ENCODE data around the gene KRT75.

Gene KRT75

DNA sequence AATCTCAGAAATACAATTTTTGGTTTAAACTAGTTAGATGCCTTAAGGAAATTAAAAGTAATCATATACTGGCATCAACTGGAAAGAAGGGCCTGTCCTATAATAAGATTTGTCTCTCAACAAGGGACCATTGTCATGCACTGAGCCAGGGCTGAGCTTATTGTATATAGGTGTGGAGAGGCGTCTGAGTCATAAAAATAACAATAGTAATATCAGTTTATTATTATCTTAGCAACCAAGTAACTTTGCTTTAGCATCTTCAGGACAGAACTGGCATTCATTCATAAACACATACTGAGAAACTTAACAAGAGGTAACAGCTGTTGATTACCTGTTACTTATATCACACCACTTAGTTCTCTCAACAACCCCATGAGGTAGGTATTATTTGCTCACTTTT is 7.1 kb downstream of the KRT75 start:
- TF ChIP-seq, protein P1, sequence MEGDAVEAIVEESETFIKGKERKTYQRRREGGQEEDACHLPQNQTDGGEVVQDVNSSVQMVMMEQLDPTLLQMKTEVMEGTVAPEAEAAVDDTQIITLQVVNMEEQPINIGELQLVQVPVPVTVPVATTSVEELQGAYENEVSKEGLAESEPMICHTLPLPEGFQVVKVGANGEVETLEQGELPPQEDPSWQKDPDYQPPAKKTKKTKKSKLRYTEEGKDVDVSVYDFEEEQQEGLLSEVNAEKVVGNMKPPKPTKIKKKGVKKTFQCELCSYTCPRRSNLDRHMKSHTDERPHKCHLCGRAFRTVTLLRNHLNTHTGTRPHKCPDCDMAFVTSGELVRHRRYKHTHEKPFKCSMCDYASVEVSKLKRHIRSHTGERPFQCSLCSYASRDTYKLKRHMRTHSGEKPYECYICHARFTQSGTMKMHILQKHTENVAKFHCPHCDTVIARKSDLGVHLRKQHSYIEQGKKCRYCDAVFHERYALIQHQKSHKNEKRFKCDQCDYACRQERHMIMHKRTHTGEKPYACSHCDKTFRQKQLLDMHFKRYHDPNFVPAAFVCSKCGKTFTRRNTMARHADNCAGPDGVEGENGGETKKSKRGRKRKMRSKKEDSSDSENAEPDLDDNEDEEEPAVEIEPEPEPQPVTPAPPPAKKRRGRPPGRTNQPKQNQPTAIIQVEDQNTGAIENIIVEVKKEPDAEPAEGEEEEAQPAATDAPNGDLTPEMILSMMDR (conservative IDR thresholded peaks at IDR 0.05; ENCODE audit: low read depth, low read length), result no peak
- no peak for DNase-seq (ENCODE audit: low read depth)
- no peak overlapping the region for H3K4me3 ChIP-seq (ENCODE audit: low read length)

DNA sequence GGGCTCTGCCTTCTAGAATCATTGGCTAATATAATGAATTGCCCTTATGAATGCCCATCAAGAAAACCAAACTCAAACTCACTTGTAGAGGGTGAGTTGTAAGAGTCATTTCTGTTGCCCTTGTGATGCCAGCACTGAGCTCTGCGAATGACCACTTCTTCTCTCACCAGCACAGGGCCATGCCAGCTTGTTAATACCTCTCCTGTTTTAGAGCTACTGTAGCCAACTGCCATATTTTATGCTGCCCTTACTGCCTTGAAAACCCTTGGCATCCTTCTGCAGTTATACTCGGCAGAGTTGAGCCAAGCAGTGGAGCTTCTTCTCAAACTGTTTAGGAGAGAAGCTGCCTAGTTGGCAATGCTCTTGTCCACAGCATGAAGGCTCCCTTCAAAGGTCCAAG is 8.1 kb downstream of the KRT75 start:
- TF ChIP-seq, protein P1 (conservative IDR thresholded peaks at IDR 0.05; ENCODE audit: low read depth, low read length), result no peak
- no peak overlapping the region for H3K4me3 ChIP-seq (ENCODE audit: low read length)
- DNase-seq (ENCODE audit: low read depth), result no peak

DNA sequence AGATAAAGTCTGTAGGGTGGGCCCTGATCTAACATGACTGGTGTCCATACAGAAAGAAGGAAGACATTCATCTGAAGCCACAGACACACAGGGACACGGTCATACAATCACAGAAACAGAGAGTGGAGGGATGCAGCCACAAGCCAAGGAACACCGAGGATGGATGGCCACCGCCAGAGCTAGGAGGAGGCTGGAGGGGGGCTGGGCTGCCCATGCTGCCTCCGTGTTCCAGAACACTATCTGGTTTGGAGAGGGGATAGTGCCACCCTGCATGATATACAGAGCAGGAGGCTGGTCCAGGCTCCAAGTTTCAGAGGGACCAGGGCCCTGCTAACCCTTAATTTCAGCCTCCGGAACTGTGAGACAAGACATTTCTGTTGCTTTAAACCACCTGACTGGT is 8.7 kb downstream of the KRT75 start:
- DNase-seq (ENCODE audit: low read depth), result no peak
- TF ChIP-seq, protein P1 (conservative IDR thresholded peaks at IDR 0.05; ENCODE audit: low read depth, low read length), result no peak
- H3K4me3 ChIP-seq (ENCODE audit: low read length), result no peak overlapping the region

DNA sequence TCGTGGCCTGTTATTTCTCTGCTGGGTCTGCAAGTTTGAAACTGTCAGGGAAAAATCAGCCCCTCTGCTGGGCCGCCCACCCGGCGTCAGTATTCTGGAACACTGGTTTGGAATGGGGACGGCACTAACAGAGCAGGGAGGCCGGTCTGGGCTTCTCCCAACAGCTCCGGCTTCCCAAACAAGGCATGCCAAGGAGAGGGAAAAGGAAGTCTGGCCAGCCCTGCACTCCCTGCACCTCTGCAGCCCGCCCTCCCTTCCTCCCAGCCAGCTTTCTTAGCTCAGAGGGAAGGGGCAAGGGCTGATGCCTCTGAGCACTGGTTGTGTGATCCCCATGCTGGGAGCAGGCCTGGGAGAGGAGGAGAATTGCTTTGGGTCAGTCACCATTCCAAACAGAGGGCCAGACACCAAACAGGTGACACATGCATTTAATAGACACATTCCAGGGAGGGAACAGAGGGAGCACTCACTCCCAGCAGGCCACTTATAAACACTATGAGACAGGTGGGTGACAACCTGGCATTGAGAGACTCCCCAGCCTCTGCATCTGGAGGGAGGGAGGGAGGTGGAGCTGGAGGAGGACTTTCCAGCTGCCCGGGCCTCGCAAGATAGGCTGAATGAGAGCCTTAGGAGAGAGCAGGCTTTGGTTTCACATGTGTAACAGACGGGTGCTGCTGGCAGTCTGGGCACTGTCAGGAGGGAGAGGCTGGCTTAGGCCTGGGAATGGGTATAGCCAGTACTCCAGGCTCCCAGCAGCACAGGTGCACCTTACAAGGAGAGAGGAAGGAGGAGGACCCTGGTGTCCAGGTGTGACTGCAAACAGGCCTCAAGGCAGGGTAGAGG is 10.3 kb downstream of the KRT75 start:
- DNase-seq (ENCODE audit: low read depth), result no peak
- no peak overlapping the region for H3K4me3 ChIP-seq (ENCODE audit: low read length)
- TF ChIP-seq, protein P1 (conservative IDR thresholded peaks at IDR 0.05; ENCODE audit: low read depth, low read length), result no peak

DNA sequence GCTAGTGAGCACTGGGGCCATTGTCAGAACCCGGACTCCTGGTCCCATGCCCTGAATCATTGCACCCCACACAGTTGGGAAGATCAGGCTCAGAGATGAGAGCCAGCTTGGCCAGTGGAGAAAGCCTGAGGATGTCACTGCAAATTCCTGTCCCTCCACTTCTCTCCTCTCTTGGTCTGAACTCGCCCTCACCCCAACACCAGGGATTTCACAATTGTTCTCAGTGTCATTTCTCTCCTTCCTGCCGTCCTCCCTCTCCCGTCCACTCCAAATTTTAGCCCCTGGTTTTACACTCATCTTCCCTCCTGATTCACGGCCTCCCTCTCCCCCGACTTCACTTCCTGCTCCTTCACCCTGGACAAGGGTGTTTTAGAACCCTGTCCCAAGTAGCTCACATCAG is 11.1 kb downstream of the KRT75 start:
- TF ChIP-seq, protein P1 (conservative IDR thresholded peaks at IDR 0.05; ENCODE audit: low read depth, low read length), result no peak
- no peak overlapping the region for H3K4me3 ChIP-seq (ENCODE audit: low read length)
- no peak for DNase-seq (ENCODE audit: low read depth)

DNA sequence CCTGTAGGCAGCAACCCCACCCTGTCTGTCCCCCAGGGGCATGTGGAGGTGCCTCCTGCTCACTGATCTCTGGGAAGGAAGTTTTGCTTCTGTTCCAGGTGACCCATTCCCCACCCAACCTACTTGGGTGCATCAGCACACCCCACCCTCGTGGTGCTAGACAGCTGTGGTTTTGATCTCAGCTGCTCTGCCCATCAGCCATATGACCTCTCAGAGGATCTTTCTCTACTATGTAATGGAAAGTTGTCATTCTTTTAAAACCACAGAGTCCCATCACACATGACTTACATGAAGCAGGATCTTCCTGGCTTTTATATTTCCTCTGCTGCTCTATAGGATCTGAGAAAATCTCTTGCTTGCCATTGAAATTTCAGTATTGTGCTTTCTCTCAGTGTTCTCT is 14.5 kb downstream of the KRT75 start:
- TF ChIP-seq, protein P1 (conservative IDR thresholded peaks at IDR 0.05; ENCODE audit: low read depth, low read length), result no peak
- DNase-seq (ENCODE audit: low read depth), result no peak
- no peak overlapping the region for H3K4me3 ChIP-seq (ENCODE audit: low read length)

DNA sequence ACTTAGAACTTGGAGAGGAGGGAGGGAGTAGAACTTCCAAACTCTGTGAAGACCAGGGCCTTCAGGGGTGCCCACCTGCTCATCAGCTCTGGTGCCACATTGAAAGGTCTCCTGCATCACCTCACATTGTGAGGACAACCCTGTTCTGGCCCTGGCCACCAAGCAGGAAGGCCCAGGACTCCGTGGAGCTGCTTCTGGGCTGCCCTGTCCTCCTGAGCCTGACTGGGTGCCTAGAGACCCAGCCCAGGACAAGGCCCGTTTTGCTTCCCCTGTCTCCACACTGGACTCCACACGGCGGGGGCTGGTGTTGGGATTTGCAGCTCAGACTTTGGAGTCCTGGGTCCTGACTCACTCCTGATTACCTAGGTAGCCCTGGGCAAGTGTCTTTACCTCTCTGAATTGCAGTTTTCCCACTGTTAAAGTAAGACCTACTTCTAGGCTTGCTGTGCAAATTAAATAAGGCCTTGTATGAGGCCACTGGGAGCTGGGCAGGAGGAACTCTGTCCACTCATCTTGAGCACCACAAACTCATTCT is 15.5 kb downstream of the KRT75 start:
- DNase-seq (ENCODE audit: low read depth), result no peak
- no peak overlapping the region for H3K4me3 ChIP-seq (ENCODE audit: low read length)
- TF ChIP-seq, protein P1 (conservative IDR thresholded peaks at IDR 0.05; ENCODE audit: low read depth, low read length), result no peak

Measured in retinal pigment epithelial cell (primary cell).